IMR-90 (cell line): ENCODE data around the gene DNAH6. TPM values are rescaled to one million over a fixed set of nuclear protein-coding genes. Genes with fewer than 3 reads are reported as not detected.

Source experiments
- ATAC-seq: fragments of 200-7000 bp; cut with Tn5 transposase; 2 replicates; pipeline ENCODE4 v1.9.1; 2020; ENCODE audit warnings: low read depth, mild to moderate bottlenecking, moderate library complexity
- BruUV-seq: library from RNA; stranded (reverse); fragments of 400-500 nt; replicated peaks from 2 replicates; lab custom pipeline; 2021; lab: Mats Ljungman, UMichigan
- CTCF ChIA-PET: fragments of 300-600 bp; formaldehyde crosslinking; extraction: SDS; loops from one replicate; lab custom pipeline; 2021; ENCODE audit warnings: antibody characterized with exemption; lab: Yijun Ruan, JAX
- POLR2A ChIA-PET: fragments of 300-600 bp; sonication (Branson Sonifier 250); formaldehyde crosslinking; loops from one replicate; lab custom pipeline; 2022; ENCODE audit warnings: antibody characterized with exemption; ENCODE audit not compliant: unreplicated experiment; lab: Charles Lee
- DNase-seq: peaks from one replicate; pipeline ENCODE4 v3.0.0; 2013
- H2AFZ ChIP-seq: replicated peaks from 2 replicates; pipeline ENCODE3; 2013; ENCODE audit warnings: low read length, mild to moderate bottlenecking; ENCODE audit not compliant: poor library complexity
- H2AK5ac ChIP-seq: 2 replicates; pipeline ENCODE4 v1.6.1; 2013; ENCODE audit warnings: low read depth, low read length, inconsistent platforms
- H2AK9ac ChIP-seq: replicated peaks from 2 replicates; pipeline ENCODE3; 2013; ENCODE audit warnings: mild to moderate bottlenecking, low read depth, low read length, moderate library complexity; ENCODE audit not compliant: poor library complexity
- H2BK120ac ChIP-seq: 2 replicates; pipeline ENCODE4 v1.6.1; 2013; ENCODE audit warnings: low read depth, low read length, inconsistent platforms
- H2BK15ac ChIP-seq: 3 replicates; pipeline ENCODE4 v1.6.1; 2013; ENCODE audit warnings: low read depth, low read length, inconsistent platforms
- H2BK20ac ChIP-seq: 2 replicates; pipeline ENCODE4 v1.6.1; 2013; ENCODE audit warnings: low read depth, mild to moderate bottlenecking, inconsistent platforms, low read length, moderate library complexity
- H2BK5ac ChIP-seq: 2 replicates; pipeline ENCODE4 v1.6.1; 2013; ENCODE audit warnings: mild to moderate bottlenecking, low read depth, low read length, inconsistent platforms; ENCODE audit not compliant: poor library complexity, severe bottlenecking
- H3K14ac ChIP-seq: replicated peaks from 2 replicates; pipeline ENCODE4 v1.6.1; 2013; ENCODE audit warnings: low read depth, low read length, inconsistent platforms
- H3K18ac ChIP-seq: 2 replicates; pipeline ENCODE4 v1.6.1; 2013; ENCODE audit warnings: low read depth, low read length, control low read depth
- H3K23ac ChIP-seq: 2 replicates; pipeline ENCODE4 v1.6.1; 2013; ENCODE audit warnings: low read depth, low read length, inconsistent platforms
- H3K27ac ChIP-seq: 2 replicates; pipeline ENCODE4 v1.5.1; 2013; ENCODE audit warnings: mild to moderate bottlenecking, control low read depth, low read length; ENCODE audit not compliant: insufficient read depth
- H3K27me3 ChIP-seq: 2 replicates; pipeline ENCODE4 v1.6.1; 2013; ENCODE audit warnings: low read length; ENCODE audit not compliant: control insufficient read depth, insufficient read depth
- H3K36me3 ChIP-seq: 2 replicates; pipeline ENCODE4 v1.6.1; 2013; ENCODE audit warnings: low read length, mixed read lengths; ENCODE audit not compliant: control insufficient read depth, insufficient read depth
- H3K4ac ChIP-seq: 2 replicates; pipeline ENCODE4 v1.6.1; 2013; ENCODE audit warnings: low read depth, low read length, inconsistent platforms
- H3K4me1 ChIP-seq: 2 replicates; pipeline ENCODE4 v1.6.1; 2013; ENCODE audit warnings: low read length, mixed read lengths; ENCODE audit not compliant: control insufficient read depth, insufficient read depth
- H3K4me2 ChIP-seq: 2 replicates; pipeline ENCODE4 v1.6.1; 2013; ENCODE audit warnings: low read depth, mild to moderate bottlenecking, control low read depth, low read length, moderate library complexity
- H3K4me3 ChIP-seq: 2 replicates; pipeline ENCODE4 v1.5.1; 2013; ENCODE audit warnings: low read depth, mild to moderate bottlenecking, control low read depth, low read length, moderate library complexity; ENCODE audit not compliant: insufficient read depth
- H3K56ac ChIP-seq: 2 replicates; pipeline ENCODE4 v1.6.1; 2013; ENCODE audit warnings: low read length, inconsistent platforms; ENCODE audit not compliant: insufficient read depth; ENCODE audit errors: extremely low read depth
- H3K79me1 ChIP-seq, 2 experiments: 2 replicates each; pipeline ENCODE4 v1.6.1; 2013; ENCODE audit warnings: low read length in 2 of 2, inconsistent platforms in 1 of 2, low read depth in 1 of 2
- H3K9ac ChIP-seq: 2 replicates; pipeline ENCODE4 v1.6.1; 2013; ENCODE audit warnings: low read depth, low read length, control low read depth
- H3K9me1 ChIP-seq: 2 replicates; pipeline ENCODE4 v1.6.1; 2013; ENCODE audit warnings: low read length, inconsistent platforms; ENCODE audit not compliant: insufficient read depth
- H3K9me3 ChIP-seq: 2 replicates; pipeline ENCODE4 v1.6.1; 2013; ENCODE audit warnings: low read length; ENCODE audit not compliant: control insufficient read depth, insufficient read depth
- H4K20me1 ChIP-seq: 2 replicates; pipeline ENCODE4 v1.6.1; 2013; ENCODE audit warnings: low read length, inconsistent platforms; ENCODE audit not compliant: insufficient read depth
- H4K5ac ChIP-seq: 2 replicates; pipeline ENCODE4 v1.6.1; 2013; ENCODE audit warnings: mild to moderate bottlenecking, low read depth, low read length, control low read depth
- H4K8ac ChIP-seq, 2 experiments: 2 replicates each; pipeline ENCODE4 v1.6.1; 2013; ENCODE audit warnings: low read depth in 2 of 2, low read length in 2 of 2, control low read depth in 1 of 2, inconsistent platforms in 1 of 2
- H4K91ac ChIP-seq: 2 replicates; pipeline ENCODE4 v1.6.1; 2013; ENCODE audit warnings: low read depth, low read length, inconsistent platforms; ENCODE audit not compliant: insufficient read depth
- MAZ ChIP-seq: IDR thresholded peaks from 2 replicates; pipeline ENCODE4 v1.6.1; 2012; ENCODE audit warnings: low read depth, mild to moderate bottlenecking, low read length, improper control_type of control experiment, moderate library complexity, borderline replicate concordance
- RCOR1 ChIP-seq: IDR thresholded peaks from 2 replicates; pipeline ENCODE4 v1.6.1; 2012; ENCODE audit warnings: mild to moderate bottlenecking, low read length, improper control_type of control experiment; ENCODE audit not compliant: insufficient replicate concordance
- whole genome bisulfite sequencing, 2 experiments: methylation state at CpG; one replicate each; pipeline versions ENCODE4 v1.1.5 to v1.1.7; 2013; ENCODE audit warnings: missing lambda C conversion rate in 2 of 2; ENCODE audit not compliant: insufficient read length in 1 of 2; ENCODE audit errors: extremely low coverage in 2 of 2; 5-methylcytosine and 5-hydroxymethylcytosine counted together
- dilution Hi-C: fragments of 300-500 bp; cut with HindIII; formaldehyde crosslinking; loops from one replicate; pipeline ENCODE4 v1.14.3; 2018; ENCODE audit warnings: low sequenced_read_pairs; ENCODE audit not compliant: unreplicated experiment
- in situ Hi-C: fragments of 300-500 bp; cut with MboI; formaldehyde crosslinking; loops from 3 replicates; pipeline ENCODE4 v1.14.3; 2019; ENCODE audit warnings: low sequenced_read_pairs, inconsistent platforms, mixed read lengths
- intact Hi-C: fragments of 100-400 bp; cut with micrococcal nuclease; formaldehyde crosslinking; loops from 2 replicates; pipeline ENCODE4 v1.10.0; 2022
- polyA plus RNA-seq, 3 experiments: library from polyadenylated mRNA; depleted of rRNA; stranded (reverse); fragments of >200 nt; gene quantifications; 2 replicates each; pipeline ENCODE4 v1.2.3, GENCODE V29; 2012; ENCODE audit warnings: low replicate concordance in 1 of 3
- total RNA-seq: library from RNA; depleted of rRNA; stranded (reverse); fragments of >200 nt; gene quantifications from 2 replicates; pipeline ENCODE4 v1.2.3, GENCODE V29; 2012
- TF ChIP-seq, protein P1 (sequence below): fragments of 150-350 bp; IDR thresholded peaks from 2 replicates; pipeline ENCODE4 v1.6.1; 2017; ENCODE audit warnings: mild to moderate bottlenecking, antibody characterized with exemption, low read length, low read depth

The DNAH6 gene
- total and polyA plus RNA-seq, 2 of the 4 experiments (the other 2 are of a cell fraction), result under 0.01 to 0.07 TPM

DNA sequence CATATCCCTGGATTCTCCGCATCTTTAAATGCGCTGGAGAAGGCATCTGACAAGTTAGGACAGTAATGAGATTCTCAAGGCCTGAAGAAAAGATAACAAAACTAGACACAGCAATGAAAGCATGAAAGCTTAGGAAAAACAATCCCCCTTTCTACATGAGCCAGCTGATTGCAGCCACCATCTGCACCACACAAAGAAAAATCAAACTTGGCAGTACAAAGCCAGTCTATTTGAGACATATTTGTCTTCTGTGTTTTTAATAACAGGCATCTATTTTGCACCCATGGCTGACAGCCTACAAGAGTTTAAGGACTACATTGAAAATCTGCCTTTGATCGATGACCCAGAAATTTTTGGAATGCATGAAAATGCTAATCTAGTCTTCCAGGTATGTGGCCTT, 281.0 kb downstream of the DNAH6 start:
- no TSS peak for BruUV-seq
- Histone ChIP-seq H3K9me3 (no peaks in the 10 kb centered on the region), H3K36me3 (no peaks in the 10 kb centered on the region), H3K27ac (no peak overlapping the region), H3K9me1 (peaks cover 5% of the 10 kb centered on the region; the same call in 1 of the 2 replicates), H3K79me1 (no peaks in the 10 kb centered on the region), H3K18ac (no peak overlapping the region), H3K14ac (no peak overlapping the region), H3K4me3 (no peak overlapping the region), H4K20me1 (no peaks in the 10 kb centered on the region), H2AK9ac (no peak overlapping the region), H3K4me2 (no peak overlapping the region), H3K27me3 (no peaks in the 10 kb centered on the region), H2AFZ (no peak overlapping the region), H2BK20ac (no peak overlapping the region), H3K4me1 (peaks cover 3% of the 10 kb centered on the region; the same call in 1 of the 2 replicates), H3K9ac (no peak overlapping the region), H3K4ac (no peak overlapping the region), H2BK15ac (no peak overlapping the region), H4K91ac (no peak overlapping the region), H2BK5ac (no peak overlapping the region), H4K5ac (no peak overlapping the region), H3K56ac (no peak overlapping the region), H2AK5ac (no peak overlapping the region), H3K23ac (no peak overlapping the region), H2BK120ac (no peak overlapping the region), H4K8ac (no peak overlapping the region)
- ChIA-PET POLR2A (no interaction called here), CTCF (no interaction called here)
- ATAC-seq (no peak), DNase-seq (no peak)
- TF ChIP-seq MAZ (no peak), RCOR1 (no peak)
- TF ChIP-seq, protein P1, sequence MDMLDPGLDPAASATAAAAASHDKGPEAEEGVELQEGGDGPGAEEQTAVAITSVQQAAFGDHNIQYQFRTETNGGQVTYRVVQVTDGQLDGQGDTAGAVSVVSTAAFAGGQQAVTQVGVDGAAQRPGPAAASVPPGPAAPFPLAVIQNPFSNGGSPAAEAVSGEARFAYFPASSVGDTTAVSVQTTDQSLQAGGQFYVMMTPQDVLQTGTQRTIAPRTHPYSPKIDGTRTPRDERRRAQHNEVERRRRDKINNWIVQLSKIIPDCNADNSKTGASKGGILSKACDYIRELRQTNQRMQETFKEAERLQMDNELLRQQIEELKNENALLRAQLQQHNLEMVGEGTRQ, result no peak
- WGBS, 2 experiments, result no CpG with 5 or more reads among the region's 3 CpGs
- in situ Hi-C loops (no loop called here), dilution Hi-C loops (no loop called here), intact Hi-C loops (no loop called here)
